Ishikawa (cell line): ENCODE results near the gene SBNO1.

ENCODE experiments used
- CEBPB ChIP-seq: IDR thresholded peaks from 2 replicates; pipeline ENCODE4 v1.6.1; 2012
- CREB1 ChIP-seq: IDR thresholded peaks from 2 replicates; pipeline ENCODE4 v1.6.1; 2012; ENCODE audit warnings: low read depth
- EGR1 ChIP-seq: IDR thresholded peaks from 2 replicates; pipeline ENCODE4 v1.6.1; 2012
- EP300 ChIP-seq: IDR thresholded peaks from 2 replicates; pipeline ENCODE4 v1.6.1; 2012; ENCODE audit warnings: borderline replicate concordance
- FOXM1 ChIP-seq: IDR thresholded peaks from 2 replicates; pipeline ENCODE4 v1.6.1; 2012; ENCODE audit warnings: low read depth, borderline replicate concordance
- NFIC ChIP-seq: IDR thresholded peaks from 2 replicates; pipeline ENCODE4 v1.6.1; 2012
- RAD21 ChIP-seq: IDR thresholded peaks from 2 replicates; pipeline ENCODE4 v1.6.1; 2012; ENCODE audit warnings: low read depth
- TAF1 ChIP-seq: IDR thresholded peaks from 2 replicates; pipeline ENCODE4 v1.6.1; 2012; ENCODE audit warnings: low read depth, mild to moderate bottlenecking
- TCF12 ChIP-seq: IDR thresholded peaks from 2 replicates; pipeline ENCODE4 v1.6.1; 2012; ENCODE audit warnings: low read depth
- TEAD4 ChIP-seq: IDR thresholded peaks from 2 replicates; pipeline ENCODE4 v1.6.1; 2012
- YY1 ChIP-seq: IDR thresholded peaks from 2 replicates; pipeline ENCODE4 v1.6.1; 2012; ENCODE audit warnings: low read depth
- ZBTB7A ChIP-seq: IDR thresholded peaks from 2 replicates; pipeline ENCODE4 v1.6.1; 2012; ENCODE audit warnings: low read depth
- TF ChIP-seq, protein P1 (sequence below): IDR thresholded peaks from 2 replicates; pipeline ENCODE4 v1.6.1; 2012; ENCODE audit warnings: low read depth, mild to moderate bottlenecking
- TF ChIP-seq, protein P2 (sequence below): IDR thresholded peaks from 2 replicates; pipeline ENCODE4 v1.6.1; 2012
- TF ChIP-seq, protein P3 (sequence below): IDR thresholded peaks from 2 replicates; pipeline ENCODE4 v1.6.1; 2012

The SBNO1 gene

DNA sequence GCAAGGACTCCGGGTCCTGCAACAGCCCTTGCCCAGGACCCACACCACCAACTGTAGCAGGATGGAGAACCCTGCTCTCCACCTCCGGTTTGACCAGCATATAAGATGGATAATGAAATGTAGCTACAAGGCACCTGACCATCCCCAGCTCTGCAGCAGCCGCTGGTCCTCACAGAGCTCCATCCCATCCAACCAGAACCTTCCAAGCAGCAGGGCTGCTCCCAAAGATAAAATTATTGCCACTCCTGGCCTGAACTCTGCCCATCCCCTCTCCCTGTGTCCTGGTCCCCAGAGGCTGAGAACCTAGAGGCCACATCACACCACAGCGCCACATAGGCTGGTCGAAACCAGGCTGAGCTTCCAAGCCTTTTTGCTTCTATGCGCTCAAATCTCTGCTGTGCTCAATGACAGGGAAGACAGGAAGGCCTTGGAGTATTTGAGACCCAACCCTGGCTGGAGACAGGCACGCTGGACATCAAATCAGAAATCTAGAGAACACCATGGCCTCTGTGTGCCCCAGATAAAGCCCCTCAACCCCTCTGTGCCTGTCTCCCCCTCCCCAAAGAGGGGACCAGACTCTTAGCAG is 97.2 kb downstream of the SBNO1 start:
- TF ChIP-seq TCF12 (no peak), YY1 (no peak)

DNA sequence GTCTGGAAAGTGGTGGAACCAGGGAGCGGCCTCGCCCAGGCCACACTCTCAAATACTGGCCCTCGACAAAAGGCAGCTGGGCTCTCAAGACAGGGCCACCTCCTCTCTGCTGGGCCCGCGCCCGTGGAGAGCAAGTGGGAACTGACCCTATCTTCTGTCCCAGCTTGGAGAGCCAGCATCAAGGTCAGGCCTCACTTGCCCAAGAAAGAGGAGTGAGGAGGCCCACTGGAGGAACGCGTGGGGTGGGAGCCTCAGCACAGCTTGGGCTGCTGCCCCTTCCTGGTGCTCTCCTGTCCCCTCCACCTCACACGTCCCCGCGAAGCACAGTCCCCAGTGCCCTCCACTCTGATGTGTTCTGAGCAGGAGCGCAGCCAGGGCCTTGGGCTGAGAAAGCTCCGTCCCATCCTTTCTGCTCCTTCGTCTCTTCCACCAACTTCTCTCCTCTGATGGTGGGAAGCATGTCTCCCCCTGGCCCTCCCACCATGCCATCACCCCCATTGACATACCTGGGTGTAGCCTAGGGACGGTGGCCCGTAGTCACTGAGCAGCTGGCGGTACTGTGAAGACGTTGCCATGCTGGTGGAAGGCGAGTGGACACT is 97.9 kb downstream of the SBNO1 start:
- TF ChIP-seq RAD21: no peak
- no peak for TF ChIP-seq NFIC
- TF ChIP-seq CEBPB: no peak

DNA sequence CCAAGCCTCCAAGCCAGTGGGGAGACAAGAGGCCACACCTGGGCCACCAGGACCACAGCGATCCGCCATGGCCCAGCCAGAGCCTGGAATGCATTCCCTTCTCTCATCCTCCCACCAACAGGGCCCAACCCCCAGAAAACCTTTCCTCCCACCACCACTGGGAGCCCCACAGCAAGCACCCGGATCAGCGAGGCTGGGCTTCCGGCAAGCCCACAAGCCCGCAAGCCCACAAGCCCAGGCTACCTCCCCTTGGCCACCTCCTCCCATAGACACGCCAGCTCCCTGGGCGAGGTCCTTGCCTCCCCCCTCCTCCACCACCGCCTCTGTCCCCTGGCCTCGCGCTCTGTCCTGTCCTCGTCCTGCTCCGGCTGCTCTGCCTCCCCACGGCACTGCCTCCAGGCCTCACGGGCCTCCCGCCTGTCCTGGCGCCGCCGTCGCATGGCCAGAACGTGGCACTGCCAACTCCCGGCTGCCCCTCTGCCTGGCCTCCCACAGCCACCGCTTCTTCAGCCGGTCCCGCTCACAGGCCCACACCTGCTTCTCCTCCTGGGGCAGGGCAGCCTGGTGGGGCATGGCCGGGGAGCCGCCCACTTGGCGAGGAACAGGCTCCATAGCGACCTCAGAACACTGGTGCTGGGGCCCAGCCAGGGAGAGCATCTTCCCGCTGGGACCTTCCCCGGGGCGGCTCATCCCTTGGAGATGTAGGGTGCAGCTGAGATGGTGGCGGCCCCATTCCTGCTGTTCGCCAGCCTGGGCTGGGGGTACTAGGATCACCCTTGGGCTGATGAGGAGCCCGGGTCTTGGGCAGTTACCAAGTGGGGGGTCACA is 98.6 kb downstream of the SBNO1 start:
- TF ChIP-seq TCF12 (no peak), EGR1 (no peak), CREB1 (no peak), TEAD4 (no peak), TAF1 (no peak), EP300 (no peak), YY1 (no peak), RAD21 (no peak), ZBTB7A (no peak)
- TF ChIP-seq, protein P1, sequence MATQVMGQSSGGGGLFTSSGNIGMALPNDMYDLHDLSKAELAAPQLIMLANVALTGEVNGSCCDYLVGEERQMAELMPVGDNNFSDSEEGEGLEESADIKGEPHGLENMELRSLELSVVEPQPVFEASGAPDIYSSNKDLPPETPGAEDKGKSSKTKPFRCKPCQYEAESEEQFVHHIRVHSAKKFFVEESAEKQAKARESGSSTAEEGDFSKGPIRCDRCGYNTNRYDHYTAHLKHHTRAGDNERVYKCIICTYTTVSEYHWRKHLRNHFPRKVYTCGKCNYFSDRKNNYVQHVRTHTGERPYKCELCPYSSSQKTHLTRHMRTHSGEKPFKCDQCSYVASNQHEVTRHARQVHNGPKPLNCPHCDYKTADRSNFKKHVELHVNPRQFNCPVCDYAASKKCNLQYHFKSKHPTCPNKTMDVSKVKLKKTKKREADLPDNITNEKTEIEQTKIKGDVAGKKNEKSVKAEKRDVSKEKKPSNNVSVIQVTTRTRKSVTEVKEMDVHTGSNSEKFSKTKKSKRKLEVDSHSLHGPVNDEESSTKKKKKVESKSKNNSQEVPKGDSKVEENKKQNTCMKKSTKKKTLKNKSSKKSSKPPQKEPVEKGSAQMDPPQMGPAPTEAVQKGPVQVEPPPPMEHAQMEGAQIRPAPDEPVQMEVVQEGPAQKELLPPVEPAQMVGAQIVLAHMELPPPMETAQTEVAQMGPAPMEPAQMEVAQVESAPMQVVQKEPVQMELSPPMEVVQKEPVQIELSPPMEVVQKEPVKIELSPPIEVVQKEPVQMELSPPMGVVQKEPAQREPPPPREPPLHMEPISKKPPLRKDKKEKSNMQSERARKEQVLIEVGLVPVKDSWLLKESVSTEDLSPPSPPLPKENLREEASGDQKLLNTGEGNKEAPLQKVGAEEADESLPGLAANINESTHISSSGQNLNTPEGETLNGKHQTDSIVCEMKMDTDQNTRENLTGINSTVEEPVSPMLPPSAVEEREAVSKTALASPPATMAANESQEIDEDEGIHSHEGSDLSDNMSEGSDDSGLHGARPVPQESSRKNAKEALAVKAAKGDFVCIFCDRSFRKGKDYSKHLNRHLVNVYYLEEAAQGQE: no peak
- TF ChIP-seq, protein P2, sequence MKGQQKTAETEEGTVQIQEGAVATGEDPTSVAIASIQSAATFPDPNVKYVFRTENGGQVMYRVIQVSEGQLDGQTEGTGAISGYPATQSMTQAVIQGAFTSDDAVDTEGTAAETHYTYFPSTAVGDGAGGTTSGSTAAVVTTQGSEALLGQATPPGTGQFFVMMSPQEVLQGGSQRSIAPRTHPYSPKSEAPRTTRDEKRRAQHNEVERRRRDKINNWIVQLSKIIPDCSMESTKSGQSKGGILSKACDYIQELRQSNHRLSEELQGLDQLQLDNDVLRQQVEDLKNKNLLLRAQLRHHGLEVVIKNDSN: no peak

DNA sequence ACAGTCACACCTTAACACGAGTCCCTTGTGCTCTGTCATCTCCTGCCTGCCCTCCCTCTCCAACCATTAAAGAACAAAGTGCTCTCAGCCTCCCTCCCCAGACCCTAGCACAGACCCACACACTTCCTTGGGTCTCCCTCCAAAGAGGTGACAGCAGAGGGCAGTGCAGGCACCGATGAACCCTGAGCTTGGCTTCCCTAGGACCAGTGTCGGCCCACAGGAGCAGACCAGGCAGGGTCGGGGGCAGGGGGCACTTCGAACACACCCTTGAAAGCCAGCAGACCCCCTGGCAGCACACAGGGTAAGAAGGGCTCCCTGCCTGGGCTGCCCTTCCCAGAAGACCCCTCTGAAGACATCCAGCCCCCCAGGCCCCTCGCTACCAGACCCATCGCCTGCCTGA is 100.0 kb downstream of the SBNO1 start:
- no peak for TF ChIP-seq EP300
- no peak for TF ChIP-seq ZBTB7A
- no peak for TF ChIP-seq CREB1
- TF ChIP-seq TCF12: no peak
- no peak for TF ChIP-seq CEBPB
- TF ChIP-seq, protein P3, sequence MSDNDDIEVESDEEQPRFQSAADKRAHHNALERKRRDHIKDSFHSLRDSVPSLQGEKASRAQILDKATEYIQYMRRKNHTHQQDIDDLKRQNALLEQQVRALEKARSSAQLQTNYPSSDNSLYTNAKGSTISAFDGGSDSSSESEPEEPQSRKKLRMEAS: no peak
- TF ChIP-seq RAD21: peak; percentile 9; the same call in 1 of the 2 replicates

DNA sequence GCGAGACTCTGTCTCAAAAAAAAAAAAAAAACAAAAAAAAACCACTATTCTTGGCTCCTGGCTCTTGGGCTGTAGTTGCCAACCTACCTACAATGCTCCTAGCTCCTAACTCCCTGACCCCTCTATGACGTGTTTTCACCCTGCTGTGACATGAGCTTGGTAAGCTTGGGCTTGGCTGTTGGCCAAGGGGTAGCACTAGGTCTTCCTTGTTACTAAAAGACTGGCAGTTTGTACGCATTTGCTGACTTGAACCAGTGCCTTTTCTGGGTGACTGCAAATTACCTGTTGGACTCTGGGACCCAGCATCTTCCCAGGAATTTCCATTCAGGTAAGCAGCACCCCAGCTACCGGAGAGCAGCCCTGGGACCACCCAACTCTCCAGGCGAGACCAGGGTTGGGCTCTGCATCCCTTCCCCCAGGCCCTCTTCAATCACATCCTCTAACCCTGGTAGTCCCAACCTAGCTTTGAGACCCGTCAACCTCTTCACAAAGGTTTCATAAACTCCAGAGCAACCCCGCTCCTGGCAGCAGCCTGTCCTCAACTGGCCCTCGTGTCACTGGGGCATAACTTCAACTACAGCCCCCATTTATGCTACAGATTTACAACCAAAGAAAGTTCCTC is 101.3 kb downstream of the SBNO1 start:
- TF ChIP-seq, protein P2: no peak
- peak; percentile 43 for TF ChIP-seq NFIC
- TF ChIP-seq, protein P3: no peak

DNA sequence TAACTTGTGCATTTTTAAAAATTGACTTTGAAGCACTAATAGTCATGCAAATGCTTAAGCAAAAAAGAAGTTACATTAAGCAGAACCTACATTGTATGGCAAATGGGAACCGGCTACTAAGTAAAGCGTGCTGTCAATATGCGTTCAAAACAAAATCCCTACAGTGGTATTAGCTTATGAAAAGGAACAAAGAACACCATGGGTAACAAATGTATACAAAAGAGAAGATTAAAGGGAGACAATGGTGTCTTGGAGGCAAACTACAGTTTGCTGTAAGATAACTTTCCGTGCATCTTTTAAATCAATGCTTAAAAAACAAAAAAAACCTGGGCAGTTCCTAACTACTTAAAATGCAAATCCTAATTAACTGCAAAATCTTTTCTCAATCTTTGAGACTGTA is 103.5 kb downstream of the SBNO1 start:
- no peak for TF ChIP-seq FOXM1
- TF ChIP-seq TCF12: no peak
- TF ChIP-seq, protein P1: no peak
- TF ChIP-seq RAD21: no peak
